GM13976 (cell line): Measurements from ENCODE around the gene ST13.

Experiments
- DNase-seq: peaks from one replicate; pipeline ENCODE4 v3.0.0; 2012; ENCODE audit warnings: low spot score
- CTCF ChIP-seq: IDR thresholded peaks from 2 replicates; pipeline ENCODE4 v1.5.1; 2012; ENCODE audit warnings: borderline replicate concordance, mild to moderate bottlenecking; ENCODE audit not compliant: insufficient read depth; ENCODE audit errors: extremely low read depth, missing control alignments, control extremely low read depth
- in situ Hi-C: fragments of 300-500 bp; cut with MboI; formaldehyde crosslinking; loops from one replicate; pipeline ENCODE4 v1.12.0; 2022; ENCODE audit warnings: low sequenced_read_pairs, mixed read lengths, inconsistent platforms; ENCODE audit not compliant: unreplicated experiment

The ST13 gene

GRCh38 chr22:40856513-40857308, at the start of gene ST13, which contains the start of gene XPNPEP3:
ST13 (minus strand) TSS chr22:40856639; CDS start chr22:40856540, 99 bp downstream.
XPNPEP3 (plus strand) TSS chr22:40857148; CDS start chr22:40857182, 34 bp downstream.
- TF ChIP-seq CTCF: no peak
- DNase-seq: peak; percentile 94
- in situ Hi-C loops: no loop called here

GRCh38 chr22:40904101-40904500, 47.7 kb upstream of the ST13 start:
- DNase-seq: no peak
- in situ Hi-C loops: no loop called here
- no peak for TF ChIP-seq CTCF

- peak; percentile 35 for TF ChIP-seq CTCF
- in situ Hi-C loops: no loop called here
- peak; percentile 72 for DNase-seq
These were observed 42.5 kb upstream of the ST13 start for GRCh38 chr22:40898850-40899357.

GRCh38 chr22:40894417-40894816, 38.0 kb upstream of the ST13 start:
- TF ChIP-seq CTCF: no peak
- in situ Hi-C loops: no loop called here
- DNase-seq: no peak

- no peak for DNase-seq
- no peak for TF ChIP-seq CTCF
- in situ Hi-C loops: no loop called here
These were observed 34.4 kb upstream of the ST13 start for GRCh38 chr22:40890881-40891280.

GRCh38 chr22:40889116-40889515, 32.7 kb upstream of the ST13 start:
- DNase-seq: no peak
- no peak for TF ChIP-seq CTCF
- in situ Hi-C loops: no loop called here
